Measurements from ENCODE around the gene ZCCHC7. TPM values are rescaled to one million over a fixed set of nuclear protein-coding genes. Genes with fewer than 3 reads are reported as not detected.

ZCCHC7 gene
- total RNA-seq, 4 donors from 2014 or later, result 12.4 to 56.9 (median 17.7) TPM

DNA sequence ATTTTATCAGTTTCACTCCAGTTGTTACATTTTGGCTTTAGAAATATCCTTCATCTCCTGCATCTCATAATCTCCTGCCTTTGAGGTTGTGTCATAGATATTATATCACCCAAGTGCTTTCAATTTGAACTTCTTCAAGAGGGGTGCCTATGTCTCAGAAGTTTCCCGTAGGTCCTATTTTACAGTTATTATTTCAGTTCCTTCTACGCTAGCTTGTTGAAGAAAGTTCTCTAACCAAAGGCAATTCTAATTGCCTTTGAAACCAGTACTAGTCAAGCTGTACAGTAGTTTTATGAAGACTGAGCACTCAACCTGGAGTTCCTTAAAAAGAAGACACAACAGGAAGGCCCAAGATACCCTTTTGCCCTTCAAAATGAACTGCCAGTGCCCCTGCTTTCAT is 116.4 kb downstream of the ZCCHC7 start:
- H3K4me1 ChIP-seq, result no peaks in the 10 kb centered on the region
- H3K27ac ChIP-seq, result no peak overlapping the region
- no peaks in the 10 kb centered on the region for H3K9me3 ChIP-seq
- DNase-seq, result no peak
- no peak overlapping the region for H3K4me3 ChIP-seq
- H3K27me3 ChIP-seq, result no peaks in the 10 kb centered on the region
- no peak for TF ChIP-seq POLR2A (IDR thresholded peaks at IDR 0.05)
- TF ChIP-seq CTCF (IDR thresholded peaks at IDR 0.05), result no peak
- H3K36me3 ChIP-seq, result no peaks in the 10 kb centered on the region

- no peak for TF ChIP-seq POLR2A (IDR thresholded peaks at IDR 0.05)
- TF ChIP-seq CTCF (IDR thresholded peaks at IDR 0.05), result no peak
- no peak for DNase-seq
- H3K27me3 ChIP-seq, result no peaks in the 10 kb centered on the region
- H3K9me3 ChIP-seq, result no peaks in the 10 kb centered on the region
- H3K4me3 ChIP-seq, result no peak overlapping the region
- H3K27ac ChIP-seq, result no peak overlapping the region
- H3K4me1 ChIP-seq, result no peaks in the 10 kb centered on the region
- H3K36me3 ChIP-seq, result no peaks in the 10 kb centered on the region
Observed at GRCh38 chr9:37238122-37238521, 117.7 kb downstream of the ZCCHC7 start.

DNA sequence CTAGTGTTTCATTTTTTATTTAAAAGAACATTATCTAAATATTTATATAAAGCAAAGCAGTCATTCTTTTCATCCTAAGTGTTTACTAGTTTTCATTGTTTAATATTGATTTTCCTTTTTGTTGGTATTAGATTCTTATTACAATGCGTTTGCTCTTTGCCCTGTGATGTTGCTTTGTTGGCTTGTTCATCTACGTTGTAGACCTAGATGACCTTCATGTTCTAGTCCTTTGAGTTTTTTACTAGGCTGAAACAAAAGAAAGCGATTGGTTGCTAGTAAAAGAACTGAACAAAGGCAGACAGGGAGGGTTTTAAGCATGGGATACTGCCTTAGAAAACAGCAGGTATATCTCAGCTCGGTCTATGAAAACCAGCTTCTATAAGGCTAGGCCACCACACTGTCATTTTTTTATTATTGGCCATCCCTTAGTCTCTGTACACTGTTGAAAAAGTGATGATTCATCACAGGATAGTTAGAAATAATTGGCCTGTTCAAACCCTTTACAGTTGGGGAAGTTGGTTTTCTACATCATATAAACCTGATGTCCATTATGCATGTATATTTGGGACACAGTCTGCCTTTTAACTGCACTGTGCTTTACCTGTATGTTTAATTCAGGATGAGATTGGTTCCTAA is 119.0 kb downstream of the ZCCHC7 start:
- Histone ChIP-seq H3K27me3 (no peaks in the 10 kb centered on the region), H3K9me3 (no peaks in the 10 kb centered on the region), H3K36me3 (no peaks in the 10 kb centered on the region), H3K27ac (no peak overlapping the region), H3K4me1 (no peaks in the 10 kb centered on the region), H3K4me3 (no peak overlapping the region)
- no peak for DNase-seq
- TF ChIP-seq POLR2A (IDR thresholded peaks at IDR 0.05), result no peak
- TF ChIP-seq CTCF (IDR thresholded peaks at IDR 0.05), result no peak

GRCh38 chr9:37239921-37240320 is 119.5 kb downstream of the ZCCHC7 start:
- no peak overlapping the region for H3K27ac ChIP-seq
- DNase-seq, result no peak
- H3K4me1 ChIP-seq, result no peaks in the 10 kb centered on the region
- H3K36me3 ChIP-seq, result no peaks in the 10 kb centered on the region
- no peak overlapping the region for H3K4me3 ChIP-seq
- TF ChIP-seq CTCF (IDR thresholded peaks at IDR 0.05) (no peak), POLR2A (IDR thresholded peaks at IDR 0.05) (no peak)
- H3K9me3 ChIP-seq, result no peaks in the 10 kb centered on the region
- H3K27me3 ChIP-seq, result no peaks in the 10 kb centered on the region

- Histone ChIP-seq H3K4me3 (no peak overlapping the region), H3K9me3 (no peaks in the 10 kb centered on the region), H3K4me1 (no peaks in the 10 kb centered on the region), H3K36me3 (no peaks in the 10 kb centered on the region), H3K27ac (no peak overlapping the region), H3K27me3 (no peaks in the 10 kb centered on the region)
- DNase-seq, result no peak
- no peak for TF ChIP-seq POLR2A (IDR thresholded peaks at IDR 0.05)
- no peak for TF ChIP-seq CTCF (IDR thresholded peaks at IDR 0.05)
Observed at GRCh38 chr9:37241340-37241739, 121.0 kb downstream of the ZCCHC7 start.

GRCh38 chr9:37242089-37242488 is 121.7 kb downstream of the ZCCHC7 start:
- no peaks in the 10 kb centered on the region for H3K27me3 ChIP-seq
- TF ChIP-seq CTCF (IDR thresholded peaks at IDR 0.05) (no peak), POLR2A (IDR thresholded peaks at IDR 0.05) (no peak)
- H3K27ac ChIP-seq, result no peak overlapping the region
- no peaks in the 10 kb centered on the region for H3K36me3 ChIP-seq
- no peaks in the 10 kb centered on the region for H3K9me3 ChIP-seq
- H3K4me3 ChIP-seq, result no peak overlapping the region
- DNase-seq, result no peak
- H3K4me1 ChIP-seq, result no peaks in the 10 kb centered on the region
